Measurements from ENCODE around the gene MTHFD2L. TPM values are rescaled to one million over a fixed set of nuclear protein-coding genes. Genes with fewer than 3 reads are reported as not detected.
A peak's percentile ranks its signal among the peaks of the same experiment; 100 is the strongest.

The MTHFD2L gene
- total and polyA plus RNA-seq, 9 of the 15 experiments (the other 6 are each of a cell fraction or from before 2014, with no cell fraction given): 10.0 to 39.0 (median 26.0) TPM

DNA sequence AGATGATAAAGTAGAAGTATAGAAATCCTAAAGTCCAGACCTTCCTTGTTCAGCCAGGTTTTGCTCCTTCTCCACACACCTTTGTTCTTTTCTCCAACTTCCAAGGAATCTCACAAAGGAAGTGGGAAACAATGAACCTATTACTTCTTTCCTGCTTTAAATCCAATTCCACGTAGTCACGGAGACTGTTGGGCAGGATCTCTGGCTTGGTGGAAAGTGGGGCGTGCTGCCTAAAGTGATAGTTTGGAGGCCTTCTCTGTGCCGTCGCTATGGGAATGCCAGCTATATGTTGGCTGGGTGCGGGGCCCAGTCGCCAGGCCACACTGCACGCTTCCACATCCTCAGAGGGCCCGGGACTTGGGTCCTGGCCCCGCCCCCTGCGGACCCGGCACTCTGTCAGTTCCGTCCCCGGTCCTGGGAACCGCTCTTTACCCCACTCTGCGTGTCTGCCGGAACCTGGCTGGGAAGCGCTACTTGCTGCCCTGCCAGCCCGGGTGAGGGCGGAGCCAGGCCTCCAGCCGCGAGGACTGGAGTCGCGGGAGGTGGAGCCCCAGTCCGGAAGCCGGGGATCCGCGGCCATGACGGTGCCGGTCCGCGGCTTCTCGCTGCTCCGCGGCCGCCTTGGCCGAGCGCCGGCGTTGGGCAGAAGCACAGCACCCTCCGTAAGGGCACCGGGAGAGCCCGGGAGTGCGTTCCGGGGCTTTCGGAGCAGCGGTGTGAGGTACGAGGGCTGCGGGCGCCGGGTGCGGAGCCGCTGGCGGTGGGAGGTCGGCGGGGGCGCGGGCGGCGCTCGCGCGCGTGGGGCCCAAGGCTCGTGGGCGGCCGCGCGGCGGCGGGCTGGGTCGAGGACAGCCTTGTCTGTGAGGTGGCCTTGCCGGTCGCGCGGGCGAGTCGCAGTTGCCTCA lies at the start of gene MTHFD2L (continued):
- TF ChIP-seq TFAM (CRISPR knock-in tag; conservative IDR thresholded peaks at IDR 0.05) (no peak), SREBF1 (IDR thresholded peaks at IDR 0.05; ENCODE audit: borderline replicate concordance, low read depth, low read length) (no peak), TEAD1 (CRISPR knock-in tag; IDR thresholded peaks at IDR 0.05) (peak in 1 of 2 experiments; percentile 64; a peak in 1 of 4 replicates), HIVEP1 (CRISPR knock-in tag; IDR thresholded peaks at IDR 0.05) (no peak), NCOA6 (IDR thresholded peaks at IDR 0.05) (no peak), ZBTB17 (CRISPR knock-in tag; IDR thresholded peaks at IDR 0.05) (peak; percentile 38; the same call in 1 of the 2 replicates), RFX7 (CRISPR knock-in tag; IDR thresholded peaks at IDR 0.05) (no peak), CBFA2T3 (IDR thresholded peaks at IDR 0.05) (no peak), CHD1 (IDR thresholded peaks at IDR 0.05; ENCODE audit: low read length) (peak; percentile 85), RFX1 (IDR thresholded peaks at IDR 0.05) (peak; percentile 79), PTBP1 (IDR thresholded peaks at IDR 0.05; ENCODE audit: low read depth, low read length) (no peak), NEUROD1 (IDR thresholded peaks at IDR 0.05; ENCODE audit: borderline replicate concordance, low read depth, low read length, partially characterized antibody) (peak; percentile 81), HMGN3 (IDR thresholded peaks at IDR 0.05; ENCODE audit: borderline replicate concordance, extremely low read depth, insufficient read length, low read depth, low read length) (peak; percentile 50), ARID4B (CRISPR knock-in tag; IDR thresholded peaks at IDR 0.05) (peak; percentile 64; the same call in 1 of the 2 replicates), ZNF639 (CRISPR knock-in tag; conservative IDR thresholded peaks at IDR 0.05 in 1 of 2, IDR thresholded peaks at IDR 0.05 in 1 of 2) (peak in 1 of 2 experiments; percentile 77; a peak in 2 of 4 replicates), TBP (optimal IDR thresholded peaks at IDR 0.05; ENCODE audit: low read depth, low read length) (peak; percentile 85)
- TF ChIP-seq, protein P1, sequence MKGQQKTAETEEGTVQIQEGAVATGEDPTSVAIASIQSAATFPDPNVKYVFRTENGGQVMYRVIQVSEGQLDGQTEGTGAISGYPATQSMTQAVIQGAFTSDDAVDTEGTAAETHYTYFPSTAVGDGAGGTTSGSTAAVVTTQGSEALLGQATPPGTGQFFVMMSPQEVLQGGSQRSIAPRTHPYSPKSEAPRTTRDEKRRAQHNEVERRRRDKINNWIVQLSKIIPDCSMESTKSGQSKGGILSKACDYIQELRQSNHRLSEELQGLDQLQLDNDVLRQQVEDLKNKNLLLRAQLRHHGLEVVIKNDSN (CRISPR knock-in tag; IDR thresholded peaks at IDR 0.05): no peak
- TF ChIP-seq, protein P2, sequence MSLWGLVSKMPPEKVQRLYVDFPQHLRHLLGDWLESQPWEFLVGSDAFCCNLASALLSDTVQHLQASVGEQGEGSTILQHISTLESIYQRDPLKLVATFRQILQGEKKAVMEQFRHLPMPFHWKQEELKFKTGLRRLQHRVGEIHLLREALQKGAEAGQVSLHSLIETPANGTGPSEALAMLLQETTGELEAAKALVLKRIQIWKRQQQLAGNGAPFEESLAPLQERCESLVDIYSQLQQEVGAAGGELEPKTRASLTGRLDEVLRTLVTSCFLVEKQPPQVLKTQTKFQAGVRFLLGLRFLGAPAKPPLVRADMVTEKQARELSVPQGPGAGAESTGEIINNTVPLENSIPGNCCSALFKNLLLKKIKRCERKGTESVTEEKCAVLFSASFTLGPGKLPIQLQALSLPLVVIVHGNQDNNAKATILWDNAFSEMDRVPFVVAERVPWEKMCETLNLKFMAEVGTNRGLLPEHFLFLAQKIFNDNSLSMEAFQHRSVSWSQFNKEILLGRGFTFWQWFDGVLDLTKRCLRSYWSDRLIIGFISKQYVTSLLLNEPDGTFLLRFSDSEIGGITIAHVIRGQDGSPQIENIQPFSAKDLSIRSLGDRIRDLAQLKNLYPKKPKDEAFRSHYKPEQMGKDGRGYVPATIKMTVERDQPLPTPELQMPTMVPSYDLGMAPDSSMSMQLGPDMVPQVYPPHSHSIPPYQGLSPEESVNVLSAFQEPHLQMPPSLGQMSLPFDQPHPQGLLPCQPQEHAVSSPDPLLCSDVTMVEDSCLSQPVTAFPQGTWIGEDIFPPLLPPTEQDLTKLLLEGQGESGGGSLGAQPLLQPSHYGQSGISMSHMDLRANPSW (CRISPR knock-in tag; IDR thresholded peaks at IDR 0.05): no peak

Measured in K562 (cell line).